GM18526 (cell line): ENCODE measurements around the gene IL31RA.
A peak's percentile ranks its signal among the peaks of the same experiment; 100 is the strongest.

ENCODE experiments used
- POLR2A ChIP-seq: IDR thresholded peaks from 3 replicates; pipeline ENCODE4 v1.6.1; 2011; ENCODE audit not compliant: insufficient read length; ENCODE audit errors: extremely low read depth

Gene IL31RA

DNA sequence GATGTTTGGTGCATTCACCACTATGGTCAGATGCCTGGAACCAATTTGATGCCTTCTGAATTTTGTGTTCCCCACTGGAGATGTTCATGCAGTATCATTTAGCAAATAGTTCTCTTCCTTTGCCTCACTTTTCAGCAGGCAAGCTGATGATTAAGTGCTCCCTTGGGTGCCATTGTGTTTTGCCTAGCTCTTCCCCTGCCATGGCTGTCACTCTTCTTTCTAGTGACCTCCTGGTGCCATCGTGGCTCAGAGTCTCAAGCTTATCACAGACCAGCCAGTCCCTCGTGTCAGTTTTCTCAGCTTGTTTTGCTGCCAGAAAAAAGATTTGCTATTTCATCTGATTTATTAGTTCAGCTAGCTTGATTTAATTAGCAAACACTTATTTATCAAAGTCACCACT is 41.3 kb downstream of the IL31RA start:
- no peak for TF ChIP-seq POLR2A

GRCh38 chr5:55894135-55894534 is 43.0 kb downstream of the IL31RA start:
- TF ChIP-seq POLR2A: no peak

DNA sequence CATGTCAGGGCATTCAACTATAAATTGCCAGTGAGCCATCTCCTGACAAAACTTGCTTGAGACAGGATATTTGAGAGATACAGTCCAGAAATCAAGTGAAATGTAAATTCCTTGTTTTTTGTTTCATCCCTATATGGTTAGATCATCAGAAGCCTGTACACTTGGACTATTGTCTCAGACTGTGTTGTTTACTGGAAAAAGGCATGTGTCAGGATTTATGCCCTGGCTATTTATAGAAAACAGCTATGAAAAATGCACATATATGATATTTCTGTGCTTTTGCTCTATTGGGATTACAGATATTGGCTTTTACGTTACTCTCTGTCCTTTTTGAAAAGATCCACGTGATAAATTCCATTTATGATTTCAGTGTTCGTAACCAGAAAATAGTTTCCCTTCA is 44.2 kb downstream of the IL31RA start:
- TF ChIP-seq POLR2A: no peak

- no peak for TF ChIP-seq POLR2A
These were observed 45.1 kb downstream of the IL31RA start for GRCh38 chr5:55896238-55896637.

DNA sequence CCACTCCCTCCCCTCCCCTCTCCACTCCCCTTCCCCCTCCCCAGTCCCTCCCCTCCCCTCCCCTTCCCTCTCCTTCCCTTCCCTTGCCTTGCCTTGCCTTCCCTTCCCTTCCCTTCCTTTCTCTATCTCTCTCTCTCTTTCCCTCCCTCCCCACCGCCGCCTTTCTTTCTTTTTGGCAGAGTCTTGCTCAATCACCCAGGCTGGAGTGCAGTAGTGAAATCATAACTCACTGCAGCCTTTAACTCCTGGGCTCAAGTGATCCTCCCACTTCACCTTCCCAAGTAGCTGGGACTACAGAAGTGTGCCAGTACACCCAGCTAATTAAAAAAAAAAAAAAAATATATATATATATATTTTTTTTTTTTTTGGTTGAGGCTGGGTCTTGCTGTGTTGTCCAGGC is 45.5 kb downstream of the IL31RA start:
- no peak for TF ChIP-seq POLR2A

GRCh38 chr5:55897206-55897894 is 46.2 kb downstream of the IL31RA start:
- TF ChIP-seq POLR2A: no peak

DNA sequence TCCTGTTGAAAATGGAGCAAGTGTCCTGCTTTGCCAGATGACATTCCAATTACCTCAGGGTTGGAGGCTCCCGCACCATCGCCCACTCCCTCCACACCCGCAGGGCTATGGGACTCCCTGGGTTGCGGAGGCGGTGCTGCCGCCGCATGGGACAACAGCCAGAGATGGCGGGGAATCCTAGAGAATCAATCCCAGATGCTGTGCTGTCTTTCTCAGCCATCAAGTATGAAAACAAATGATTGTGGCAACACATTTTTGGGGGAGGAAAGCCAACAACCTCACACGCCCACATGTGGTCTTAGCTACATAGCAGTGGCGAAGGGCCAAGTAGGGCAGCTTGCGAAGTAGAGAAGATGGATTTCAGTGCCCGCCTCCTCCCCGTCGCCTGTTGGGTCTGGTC is 46.7 kb downstream of the IL31RA start:
- TF ChIP-seq POLR2A: no peak

GRCh38 chr5:55899344-55899743 is 48.2 kb downstream of the IL31RA start:
- no peak for TF ChIP-seq POLR2A

GRCh38 chr5:55900068-55900467 is 48.9 kb downstream of the IL31RA start:
- no peak for TF ChIP-seq POLR2A

DNA sequence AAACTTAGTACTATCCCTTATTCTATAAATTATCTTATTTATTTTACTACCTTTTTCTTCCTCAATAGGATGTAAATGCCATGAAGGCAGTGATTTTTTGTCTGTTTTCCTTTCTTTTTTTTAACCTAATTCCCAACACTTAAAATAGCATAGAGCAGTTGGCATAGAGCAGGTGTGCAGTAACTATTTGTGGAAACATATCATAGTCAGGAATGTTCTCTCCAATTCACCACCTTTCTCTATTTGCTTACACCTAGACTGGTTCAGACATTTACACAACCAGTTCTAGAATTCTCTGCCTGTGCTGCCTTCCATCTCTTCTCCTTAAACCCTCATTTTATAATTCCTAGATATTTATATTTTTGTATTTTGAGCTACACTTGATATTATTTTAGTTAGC is 49.6 kb downstream of the IL31RA start:
- TF ChIP-seq POLR2A: no peak

DNA sequence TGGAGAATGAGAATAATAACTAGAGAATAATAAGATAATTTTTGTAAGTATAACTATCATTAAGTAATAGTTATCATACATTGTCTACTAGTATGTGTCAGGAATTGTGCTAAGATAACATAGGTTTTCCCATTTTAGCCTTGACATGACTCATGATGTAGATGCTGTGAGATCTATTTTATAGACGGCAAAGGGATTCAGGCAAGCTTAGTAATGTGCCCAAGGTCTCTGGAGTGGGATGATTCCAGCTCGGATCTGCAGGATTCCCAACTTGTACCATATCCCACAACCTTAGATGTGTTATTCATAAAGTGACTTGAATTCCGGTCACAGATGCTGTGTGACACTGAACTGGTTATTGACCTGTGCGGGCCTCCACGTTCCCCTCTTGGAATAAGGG is 51.5 kb downstream of the IL31RA start:
- no peak for TF ChIP-seq POLR2A

DNA sequence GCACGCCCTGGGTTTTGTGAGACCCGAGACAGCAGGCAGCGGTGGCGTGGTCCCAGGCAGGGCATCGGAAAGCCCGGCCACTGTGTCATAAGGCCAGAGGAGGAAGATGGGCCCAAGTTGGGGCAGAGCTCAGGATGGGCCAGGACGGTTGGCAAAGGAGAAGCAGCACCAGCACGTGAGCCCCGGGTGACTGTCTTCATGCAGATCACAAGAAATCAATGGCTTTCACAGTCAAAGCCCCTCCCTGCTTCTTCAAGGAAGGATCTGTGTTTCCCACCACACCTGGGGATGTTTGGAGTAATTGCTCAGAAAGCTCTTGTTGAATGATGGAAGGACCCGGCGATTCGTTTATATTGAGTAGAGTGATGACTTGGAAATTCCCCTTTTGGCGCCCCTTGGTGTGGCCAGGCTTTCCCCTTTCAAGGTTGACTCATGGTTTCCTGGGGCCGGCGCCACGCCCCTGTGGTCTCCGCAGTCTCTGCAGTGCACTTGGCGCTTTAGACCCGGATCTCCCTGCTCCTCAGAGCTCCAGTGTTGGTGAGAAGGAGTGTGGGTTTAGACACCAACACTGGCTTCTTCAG is 52.1 kb downstream of the IL31RA start:
- TF ChIP-seq POLR2A: peak; percentile 33

DNA sequence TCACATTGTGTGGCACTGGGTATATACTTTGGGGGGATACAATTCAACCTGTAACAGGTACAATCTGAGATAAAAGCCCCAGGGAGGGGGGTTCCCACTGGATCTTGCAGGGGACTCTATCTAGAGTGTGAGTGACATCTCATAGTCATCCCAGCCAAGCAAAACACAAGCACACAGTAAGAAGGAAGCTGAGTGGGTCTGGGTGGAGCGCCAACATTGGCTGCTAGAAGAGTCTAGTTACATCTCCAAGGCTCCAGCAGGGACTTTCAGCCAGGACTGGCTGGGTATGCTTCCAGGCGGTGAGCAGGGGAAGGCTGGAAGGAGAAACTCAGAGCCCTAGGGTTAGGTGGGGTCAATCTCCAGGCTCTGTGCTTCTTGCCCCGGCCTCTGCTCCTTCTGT is 53.0 kb downstream of the IL31RA start:
- TF ChIP-seq POLR2A: no peak

DNA sequence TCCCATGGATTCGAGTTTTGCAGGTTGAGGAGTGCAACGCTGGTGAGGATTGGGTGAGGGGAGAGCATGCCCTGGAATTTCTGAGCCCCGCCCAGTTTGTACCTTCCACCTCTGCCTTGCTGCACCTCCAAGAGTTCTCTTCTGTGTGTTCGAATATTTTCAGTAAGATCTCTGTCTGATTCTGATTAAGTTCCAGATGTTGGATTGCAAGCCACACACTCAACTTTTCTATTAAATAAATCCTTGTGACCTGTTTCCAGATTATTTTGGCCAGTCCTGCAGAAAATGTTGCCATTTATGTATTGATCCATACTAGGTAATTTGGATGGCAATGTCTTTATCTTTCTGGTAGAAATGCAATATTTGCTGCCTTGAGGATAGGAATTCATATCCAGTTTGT is 54.1 kb downstream of the IL31RA start:
- TF ChIP-seq POLR2A: no peak

GRCh38 chr5:55907927-55908326 is 56.8 kb downstream of the IL31RA start:
- TF ChIP-seq POLR2A: no peak

GRCh38 chr5:55908804-55909203 is 57.6 kb downstream of the IL31RA start:
- TF ChIP-seq POLR2A: no peak
